ENCODE measurements around the gene CCNYL1.

CCNYL1 gene

GRCh38 chr2:207768866-207769596 lies 57.6 kb downstream of the CCNYL1 start (continued):
- TF ChIP-seq TSHZ2 (CRISPR knock-in tag; IDR thresholded peaks at IDR 0.05) (no peak), ZC3H10 (CRISPR knock-in tag; IDR thresholded peaks at IDR 0.05) (no peak), POU6F1 (CRISPR knock-in tag; IDR thresholded peaks at IDR 0.05; ENCODE audit: borderline replicate concordance, low read depth) (no peak)

GRCh38 chr2:207770602-207771404 lies 59.4 kb downstream of the CCNYL1 start:
- no peak for ATAC-seq
- TF ChIP-seq POU6F1 (CRISPR knock-in tag; IDR thresholded peaks at IDR 0.05; ENCODE audit: borderline replicate concordance, low read depth) (no peak), TOX (CRISPR knock-in tag; IDR thresholded peaks at IDR 0.05; ENCODE audit: borderline replicate concordance) (no peak), ZNF70 (CRISPR knock-in tag; IDR thresholded peaks at IDR 0.05) (no peak), ZFP3 (CRISPR knock-in tag; IDR thresholded peaks at IDR 0.05) (no peak), ESRRG (CRISPR knock-in tag; IDR thresholded peaks at IDR 0.05) (no peak), PPARA (CRISPR knock-in tag; IDR thresholded peaks at IDR 0.05; ENCODE audit: borderline replicate concordance) (no peak), CSRNP3 (CRISPR knock-in tag; IDR thresholded peaks at IDR 0.05) (no peak), ARNTL (CRISPR knock-in tag; IDR thresholded peaks at IDR 0.05; ENCODE audit: borderline replicate concordance, low read depth) (no peak), BACH2 (CRISPR knock-in tag; IDR thresholded peaks at IDR 0.05; ENCODE audit: borderline replicate concordance) (no peak), RARB (CRISPR knock-in tag; IDR thresholded peaks at IDR 0.05) (no peak), ZFP30 (CRISPR knock-in tag; IDR thresholded peaks at IDR 0.05) (no peak), OSR1 (CRISPR knock-in tag; IDR thresholded peaks at IDR 0.05) (no peak), ISL1 (CRISPR knock-in tag; IDR thresholded peaks at IDR 0.05) (no peak), SNAI2 (CRISPR knock-in tag; IDR thresholded peaks at IDR 0.05) (no peak), TCF4 (CRISPR knock-in tag; IDR thresholded peaks at IDR 0.05; ENCODE audit: borderline replicate concordance) (no peak), ZNF565 (CRISPR knock-in tag; conservative IDR thresholded peaks at IDR 0.05; ENCODE audit: low read depth) (no peak), CREB5 (CRISPR knock-in tag; IDR thresholded peaks at IDR 0.05; ENCODE audit: low read depth) (no peak), ZC3H10 (CRISPR knock-in tag; IDR thresholded peaks at IDR 0.05) (no peak), GLIS3 (CRISPR knock-in tag; IDR thresholded peaks at IDR 0.05) (no peak), TSHZ2 (CRISPR knock-in tag; IDR thresholded peaks at IDR 0.05) (no peak)
